ENCODE data around the gene TRPM3.

The TRPM3 gene

GRCh38 chr9:70888471-70888870, 232.9 kb downstream of the TRPM3 start:
- DNase-seq (ENCODE audit: low read depth in 2 of 2) = no peak

- no peak for DNase-seq (ENCODE audit: low read depth in 2 of 2)
Measured at GRCh38 chr9:70887826-70888225, 233.6 kb downstream of the TRPM3 start.

GRCh38 chr9:70883963-70884793, 237.2 kb downstream of the TRPM3 start:
- no peak for DNase-seq (ENCODE audit: low read depth in 2 of 2)

GRCh38 chr9:70883056-70883455, 238.4 kb downstream of the TRPM3 start:
- DNase-seq (ENCODE audit: low read depth in 2 of 2) = no peak

GRCh38 chr9:70881333-70881732, 240.1 kb downstream of the TRPM3 start:
- no peak for DNase-seq (ENCODE audit: low read depth in 2 of 2)

GRCh38 chr9:70880535-70880934, 240.9 kb downstream of the TRPM3 start:
- DNase-seq (ENCODE audit: low read depth in 2 of 2) = no peak

GRCh38 chr9:70878576-70878975, 242.8 kb downstream of the TRPM3 start:
- DNase-seq (ENCODE audit: low read depth in 2 of 2) = no peak

GRCh38 chr9:70874451-70874850, 247.0 kb downstream of the TRPM3 start:
- DNase-seq (ENCODE audit: low read depth in 2 of 2) = no peak

- no peak for DNase-seq (ENCODE audit: low read depth in 2 of 2)
Measured at GRCh38 chr9:70873506-70873905, 247.9 kb downstream of the TRPM3 start.

GRCh38 chr9:70868661-70869652, 252.5 kb downstream of the TRPM3 start:
- DNase-seq (ENCODE audit: low read depth in 2 of 2) = no peak

GRCh38 chr9:70868041-70868440, 253.4 kb downstream of the TRPM3 start:
- no peak for DNase-seq (ENCODE audit: low read depth in 2 of 2)

GRCh38 chr9:70865471-70865870, 255.9 kb downstream of the TRPM3 start:
- DNase-seq (ENCODE audit: low read depth in 2 of 2) = no peak

GRCh38 chr9:70861797-70862196, 259.6 kb downstream of the TRPM3 start:
- no peak for DNase-seq (ENCODE audit: low read depth in 2 of 2)

- no peak for DNase-seq (ENCODE audit: low read depth in 2 of 2)
Measured at GRCh38 chr9:70861376-70861775, 260.0 kb downstream of the TRPM3 start.

GRCh38 chr9:70859694-70860093, 261.7 kb downstream of the TRPM3 start:
- DNase-seq (ENCODE audit: low read depth in 2 of 2) = no peak

- DNase-seq (ENCODE audit: low read depth in 2 of 2) = no peak
Measured at GRCh38 chr9:70856411-70856810, 265.0 kb downstream of the TRPM3 start.

GRCh38 chr9:70852711-70853240, 268.6 kb downstream of the TRPM3 start:
- DNase-seq (ENCODE audit: low read depth in 2 of 2) = no peak

- no peak for DNase-seq (ENCODE audit: low read depth in 2 of 2)
Measured at GRCh38 chr9:70840266-70840665, 281.2 kb downstream of the TRPM3 start.

GRCh38 chr9:70835323-70835722, 286.1 kb downstream of the TRPM3 start:
- no peak for DNase-seq (ENCODE audit: low read depth in 2 of 2)

- no peak for DNase-seq (ENCODE audit: low read depth in 2 of 2)
Measured at GRCh38 chr9:70832492-70832891, 288.9 kb downstream of the TRPM3 start.

GRCh38 chr9:70830618-70831017, 290.8 kb downstream of the TRPM3 start:
- no peak for DNase-seq (ENCODE audit: low read depth in 2 of 2)

GRCh38 chr9:70829591-70830265, 291.7 kb downstream of the TRPM3 start:
- no peak for DNase-seq (ENCODE audit: low read depth in 2 of 2)

Measured in stimulated activated CD4-positive, alpha-beta T cell treated with anti-CD3 and anti-CD28 coated beads, Interleukin-15, amount 100 ng/mL, for 48 hours (primary cell).